GM12878 (cell line): ENCODE measurements around the gene RBMS3.

Experiments used
- BHLHE40 ChIP-seq, 2 experiments: fragments of 450-650 bp in 1 of 2; IDR thresholded peaks; 2 replicates each; pipeline ENCODE4 v1.6.1; 2011 to 2017; ENCODE audit warnings: low read depth in 2 of 2, borderline replicate concordance in 1 of 2, improper control_type of control experiment in 1 of 2, low read length in 1 of 2, mild to moderate bottlenecking in 1 of 2
- CBFB ChIP-seq: IDR thresholded peaks from 2 replicates; pipeline ENCODE4 v1.6.1; 2016; ENCODE audit warnings: antibody characterized with exemption, low read depth
- CHD2 ChIP-seq: IDR thresholded peaks from 2 replicates; pipeline ENCODE4 v1.6.1; 2011; ENCODE audit warnings: low read depth, low read length, improper control_type of control experiment, borderline replicate concordance
- CTCF ChIP-seq, 3 experiments: IDR thresholded peaks in 2 of 3; conservative IDR thresholded peaks in 1 of 3; 2 replicates each; pipeline ENCODE4 v1.5.1; 2011; ENCODE audit warnings: low read depth in 3 of 3, low read length in 3 of 3, mild to moderate bottlenecking in 3 of 3, control low read depth in 2 of 3, moderate library complexity in 2 of 3, inconsistent platforms in 1 of 3, mixed read lengths in 1 of 3; ENCODE audit not compliant: control insufficient read depth in 2 of 3, insufficient read depth in 1 of 3; ENCODE audit errors: extremely low read depth in 1 of 3
- CUX1 ChIP-seq: IDR thresholded peaks from 2 replicates; pipeline ENCODE4 v1.6.1; 2012; ENCODE audit warnings: improper control_type of control experiment, low read depth, low read length; ENCODE audit not compliant: insufficient replicate concordance
- RBBP5 ChIP-seq: fragments of 200-600 bp; sonication (generic); conservative IDR thresholded peaks from 2 replicates; pipeline ENCODE4 v1.6.1; 2016
- RELB ChIP-seq: fragments of 450-650 bp; IDR thresholded peaks from 2 replicates; pipeline ENCODE4 v1.6.1; 2017; ENCODE audit warnings: low read depth, mild to moderate bottlenecking, moderate library complexity
- SMARCA5 ChIP-seq: fragments of 450-650 bp; IDR thresholded peaks from 2 replicates; pipeline ENCODE4 v1.6.1; 2017; ENCODE audit warnings: mild to moderate bottlenecking
- USF2 ChIP-seq: IDR thresholded peaks from 2 replicates; pipeline ENCODE4 v1.6.1; 2011; ENCODE audit warnings: low read depth, low read length, improper control_type of control experiment, borderline replicate concordance

GRCh38 chr3:29353807-29354206 is 72.9 kb downstream of the RBMS3 start:
- no peak for TF ChIP-seq CBFB
- TF ChIP-seq CTCF (IDR thresholded peaks at IDR 0.05 in 2 of 3, conservative IDR thresholded peaks at IDR 0.05 in 1 of 3; ENCODE audit: control insufficient read depth in 2 of 3, extremely low read depth in 1 of 3, insufficient read depth in 1 of 3, low read depth in 3 of 3, low read length in 3 of 3) = no peak
- TF ChIP-seq BHLHE40 (IDR thresholded peaks at IDR 0.05; ENCODE audit: borderline replicate concordance in 1 of 2, low read depth in 2 of 2, low read length in 1 of 2) = no peak
- no peak for TF ChIP-seq CHD2
- no peak for TF ChIP-seq CUX1
- no peak for TF ChIP-seq RBBP5
- TF ChIP-seq RELB = no peak
- no peak for TF ChIP-seq SMARCA5
- no peak for TF ChIP-seq USF2
